Stimulated activated CD4-positive, alpha-beta T cell treated with anti-CD3 and anti-CD28 coated beads, Interleukin-12 subunit alpha, Interleukin-12 subunit beta, amount 100 ng/mL, for 48 hours (primary cell): ENCODE measurements around the gene LARP4B.

ENCODE experiments used
- DNase-seq, 3 donors: peaks; one replicate each; pipeline ENCODE4 v3.0.0-alpha.2; 2020; ENCODE audit warnings: low read depth in 2 of 3, low spot score in 1 of 3

LARP4B gene

GRCh38 chr10:789831-790701 is 141.4 kb downstream of the LARP4B start:
- no peak for DNase-seq

DNA sequence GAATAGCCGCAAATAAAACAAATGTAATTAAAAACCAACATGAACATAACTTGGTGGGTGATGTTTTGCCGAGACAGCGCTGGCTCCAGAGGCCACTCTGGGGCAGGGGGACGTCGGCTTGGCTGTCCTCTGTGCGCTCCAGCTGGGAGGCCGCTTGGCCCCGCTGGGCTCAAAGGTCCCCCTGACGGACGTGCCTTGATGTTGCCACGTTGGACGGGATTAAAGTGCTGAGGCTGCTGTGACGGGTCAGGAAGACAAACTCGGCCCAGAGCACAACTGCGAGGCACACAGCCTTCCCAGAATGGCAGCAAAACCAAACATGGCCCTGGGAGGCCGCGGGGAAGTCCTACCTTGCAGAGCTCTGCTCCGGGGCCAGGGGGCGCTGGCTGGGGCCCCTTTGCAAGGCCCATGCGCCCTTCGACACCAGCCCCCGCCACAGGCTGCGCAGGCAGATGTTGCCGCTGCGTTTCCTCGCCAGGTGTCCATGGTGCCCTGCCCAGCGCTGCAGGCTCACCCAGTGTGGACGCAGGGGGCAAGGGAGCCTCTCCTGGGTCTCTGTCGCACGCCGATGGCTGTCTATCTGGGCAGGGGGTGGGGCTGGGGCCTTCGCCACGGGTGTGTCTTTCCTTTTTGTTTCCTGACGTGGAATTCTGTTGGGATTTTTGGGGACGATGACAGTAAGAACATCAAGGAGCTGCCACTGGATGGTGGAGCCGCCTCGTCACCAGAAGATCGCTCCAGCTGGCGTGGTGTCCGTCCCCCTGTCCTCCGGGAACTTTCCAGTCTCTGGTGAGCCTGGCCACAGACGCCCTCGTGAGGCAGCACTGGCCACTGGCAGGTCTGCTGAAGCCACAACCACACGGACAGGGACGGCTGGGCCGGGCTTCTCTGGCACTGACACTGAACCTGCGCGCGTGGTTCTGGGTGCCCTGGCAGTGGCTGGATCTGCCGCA is 142.4 kb downstream of the LARP4B start:
- peak in 2 of 3 donors; percentile 10 for DNase-seq

GRCh38 chr10:787933-788651 is 143.4 kb downstream of the LARP4B start:
- no peak for DNase-seq

- DNase-seq: no peak
Measured at GRCh38 chr10:786633-787474, 144.7 kb downstream of the LARP4B start.

DNA sequence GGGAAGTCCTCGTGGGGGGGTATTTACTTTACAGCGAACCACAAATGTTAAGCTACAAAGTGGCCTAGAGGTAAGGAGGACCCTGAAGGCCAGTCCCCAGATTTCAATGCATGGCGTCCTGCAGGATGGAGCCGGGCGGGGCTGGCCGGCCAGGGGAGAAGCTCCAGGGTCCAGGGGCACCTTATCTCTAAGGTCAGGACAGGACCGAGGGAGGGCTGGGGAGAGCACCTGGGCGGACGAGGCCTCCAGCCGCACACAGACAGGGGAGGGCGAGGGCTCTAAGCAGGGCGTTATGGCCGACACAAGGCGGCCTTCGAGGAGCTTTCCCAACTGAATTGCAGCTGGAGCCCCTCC is 145.7 kb downstream of the LARP4B start:
- DNase-seq: no peak

- DNase-seq: no peak
Measured at GRCh38 chr10:785089-785860, 146.2 kb downstream of the LARP4B start.

DNA sequence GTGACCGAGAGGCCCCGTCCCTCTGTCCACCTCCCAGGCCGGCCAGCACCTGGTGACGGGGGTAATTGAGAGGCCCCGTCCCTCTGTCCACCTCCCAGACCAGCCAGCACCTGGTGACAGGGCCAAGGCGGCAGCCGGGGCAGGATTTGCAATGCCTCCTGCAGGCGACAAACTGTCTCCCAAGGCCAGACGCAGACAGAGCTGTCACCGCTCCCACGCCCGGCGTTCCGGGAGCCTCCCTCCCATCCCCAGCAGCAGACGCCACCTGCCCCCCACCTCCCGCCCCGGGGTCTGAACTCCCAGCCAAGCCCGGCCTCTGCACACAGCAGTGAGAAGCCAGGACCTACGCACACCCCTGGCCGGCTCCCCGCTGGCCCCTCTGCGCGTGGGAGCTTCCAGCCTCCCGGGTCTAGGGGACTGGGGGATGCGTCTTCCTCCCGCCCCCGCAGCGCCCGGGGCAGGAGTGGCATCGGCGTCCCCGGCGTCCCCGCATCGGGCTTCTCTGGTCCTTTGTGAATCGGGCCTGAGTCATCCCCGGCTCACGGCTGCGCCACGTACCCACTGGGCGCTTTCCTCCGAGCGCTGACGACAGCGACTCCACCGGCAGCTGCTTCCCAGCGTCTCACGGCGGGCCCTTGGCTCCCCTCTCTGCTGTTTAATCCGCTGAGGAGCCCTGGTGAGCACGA is 147.0 kb downstream of the LARP4B start:
- peak; percentile 53 to 63 (median 62) for DNase-seq

DNA sequence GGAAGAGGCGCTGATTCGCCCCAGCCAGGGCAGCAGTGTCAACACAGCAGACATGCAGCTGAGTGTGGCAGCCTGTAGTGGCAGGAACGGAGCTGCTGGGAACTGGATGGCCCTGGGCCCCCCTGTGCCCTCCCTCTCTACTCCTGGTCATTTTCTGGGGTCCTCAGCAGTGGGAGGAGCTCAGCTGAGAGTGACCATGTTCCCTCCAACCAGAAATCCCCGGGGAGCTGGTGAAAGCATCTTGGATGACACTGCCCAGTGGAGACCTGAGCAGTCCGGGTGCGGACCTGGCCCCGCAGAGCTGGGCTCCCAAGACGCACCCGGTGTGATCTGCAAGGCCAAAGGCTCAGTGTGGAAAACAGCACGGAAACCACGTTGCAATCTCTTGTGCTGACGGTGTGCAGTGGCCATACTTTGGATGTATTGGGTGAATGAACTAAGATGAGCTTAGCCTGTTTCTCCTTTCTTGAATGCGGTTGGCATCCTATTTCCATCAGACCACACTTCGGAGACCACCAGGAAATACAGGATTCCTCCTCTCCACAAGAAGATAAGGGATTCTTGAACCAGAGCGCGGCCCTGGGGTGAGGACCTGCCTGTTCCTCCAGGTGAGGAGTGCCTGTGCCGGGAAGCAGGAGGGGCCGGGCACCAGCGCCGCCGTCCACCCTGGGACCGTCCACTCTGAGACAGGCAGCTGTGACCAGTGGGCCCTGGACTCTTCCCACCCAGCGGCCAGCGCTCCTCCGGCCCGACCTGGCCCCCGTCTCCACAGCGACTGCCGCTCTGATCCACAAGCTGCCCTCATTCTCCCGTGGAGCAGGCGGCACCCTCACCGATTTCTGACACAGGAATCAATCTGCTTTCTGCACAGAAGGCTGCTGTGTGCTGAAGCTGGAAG is 148.5 kb downstream of the LARP4B start:
- DNase-seq: no peak

DNA sequence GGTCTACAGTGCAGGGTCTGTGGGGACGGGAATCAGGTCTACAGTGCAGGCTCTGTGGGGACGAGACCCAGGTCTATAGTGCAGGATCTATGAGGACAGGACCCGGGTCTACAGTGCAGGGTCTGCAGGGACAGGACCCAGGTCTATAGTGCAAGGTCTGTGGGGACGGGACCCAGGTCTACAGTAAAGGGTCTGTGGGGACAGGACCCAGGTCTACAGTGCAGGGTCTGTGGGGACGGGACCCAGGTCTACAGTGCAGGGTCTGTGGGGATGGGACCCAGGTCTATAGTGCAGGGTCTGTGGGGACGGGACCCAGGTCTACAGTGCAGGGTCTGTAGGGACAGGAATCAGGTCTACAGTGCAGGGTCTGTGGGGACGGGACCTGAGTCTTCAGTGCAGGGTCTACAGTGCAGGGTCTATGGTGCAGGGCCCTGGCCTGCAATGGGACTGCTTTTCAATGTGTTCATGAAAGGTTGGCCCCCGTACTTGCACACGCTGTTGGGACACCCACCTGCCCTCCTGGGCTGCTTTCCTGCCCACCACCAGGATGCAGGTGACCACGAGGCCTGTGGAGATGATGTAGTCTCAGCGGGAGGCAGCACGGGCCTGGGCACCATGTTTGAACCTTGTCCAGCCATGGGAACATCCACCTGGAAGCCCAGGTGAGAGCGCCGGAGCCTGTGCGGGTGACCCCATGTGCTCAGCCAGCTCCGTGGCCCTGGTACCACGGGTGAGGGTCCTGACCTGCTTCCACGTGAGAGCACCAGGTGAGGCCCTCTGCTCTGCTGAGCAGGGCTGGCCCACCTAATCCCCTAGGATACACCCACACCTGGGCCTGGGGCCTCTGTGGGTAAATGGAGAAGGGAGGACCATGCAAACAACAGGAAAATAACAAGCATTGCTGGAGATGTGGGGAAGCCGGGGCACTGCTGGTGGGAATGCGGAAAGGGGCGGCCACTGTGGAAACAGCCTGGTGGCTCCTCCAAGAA is 150.7 kb downstream of the LARP4B start:
- no peak for DNase-seq

GRCh38 chr10:778626-779330 is 152.7 kb downstream of the LARP4B start:
- no peak for DNase-seq

DNA sequence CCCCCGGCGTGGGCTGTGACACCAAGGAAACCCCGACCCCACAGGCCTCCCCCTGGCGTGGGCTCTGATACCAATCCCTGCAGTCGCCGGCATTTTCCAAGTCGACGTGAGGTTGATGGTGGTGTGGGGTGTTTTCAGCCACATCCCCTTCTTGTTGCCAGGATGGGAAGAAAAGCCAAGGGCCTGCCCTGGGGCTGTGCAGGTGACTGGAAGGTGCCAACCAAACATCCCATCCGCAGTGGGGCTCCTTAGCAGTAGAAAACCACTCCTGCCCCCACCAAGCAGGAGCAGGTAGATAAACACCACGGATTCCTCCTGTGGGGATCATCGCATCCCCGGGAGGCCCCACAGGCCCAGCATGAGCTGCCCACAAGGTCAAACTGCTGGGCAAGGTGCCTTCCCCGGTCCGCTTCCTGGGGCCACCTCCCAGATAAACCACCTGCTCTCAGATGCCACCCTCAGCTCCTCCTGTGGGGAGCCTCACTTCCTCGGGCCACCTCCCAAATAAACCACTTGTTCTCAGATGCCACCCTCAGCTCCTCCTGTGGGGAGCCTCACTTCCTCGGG is 153.5 kb downstream of the LARP4B start:
- DNase-seq: no peak

DNA sequence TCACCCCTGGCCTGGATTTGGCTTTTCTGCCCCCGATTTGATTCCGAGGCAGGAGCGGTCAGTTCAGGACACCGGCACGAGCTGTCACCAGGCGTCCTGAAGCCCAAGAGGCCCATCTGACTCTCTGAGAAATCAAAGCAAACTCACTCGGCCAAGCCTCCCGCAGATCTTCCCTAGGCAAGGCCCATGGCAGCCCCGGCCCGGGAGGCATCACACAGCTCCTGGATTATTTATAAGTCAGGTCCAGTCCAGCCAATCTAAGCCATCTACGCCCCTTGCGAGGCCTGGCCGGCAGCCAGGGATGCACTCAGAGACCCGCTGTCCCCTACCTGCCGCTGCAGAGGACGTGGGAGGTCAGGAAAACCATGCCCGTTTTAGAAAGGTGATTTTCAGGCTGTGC is 154.7 kb downstream of the LARP4B start:
- no peak for DNase-seq

- DNase-seq: no peak
Measured at GRCh38 chr10:775245-776075, 156.0 kb downstream of the LARP4B start.

DNA sequence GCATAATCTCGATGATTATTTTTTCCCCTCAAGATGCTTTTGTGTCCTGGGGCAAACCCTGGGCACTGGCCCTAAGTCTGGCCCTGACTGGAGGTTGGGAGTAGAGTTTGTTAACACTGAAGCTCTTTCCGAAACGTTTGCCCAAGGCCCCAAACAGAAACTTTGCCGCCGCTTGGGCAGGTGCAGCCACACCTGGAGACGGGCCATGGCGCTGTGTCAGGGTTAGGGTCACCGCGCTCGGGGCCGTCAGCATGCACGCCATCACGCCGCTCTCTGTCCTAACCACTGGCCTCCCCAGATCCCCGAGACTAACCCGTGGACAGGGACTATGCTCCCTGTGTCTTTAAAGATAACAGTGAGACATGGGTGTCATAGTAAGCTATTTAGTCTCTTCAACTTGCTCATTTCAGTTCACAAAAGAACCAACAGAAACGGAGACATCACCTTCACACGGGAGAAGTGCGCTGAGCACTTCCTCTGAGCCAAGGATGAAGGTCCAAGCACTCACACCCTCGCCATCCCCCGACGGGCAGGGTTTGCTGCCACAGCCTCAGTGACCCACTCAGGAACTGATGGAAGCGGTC is 156.8 kb downstream of the LARP4B start:
- DNase-seq: no peak

GRCh38 chr10:774223-774622 is 157.3 kb downstream of the LARP4B start:
- DNase-seq: no peak
